Embryonic facial prominence (tissue), 1 donor: Measurements from ENCODE around the gene LARGE2.

ENCODE experiments used
- DNase-seq: peaks from one replicate; pipeline ENCODE4 v3.0.0-alpha.2; 2016; ENCODE audit errors: extremely low spot score

LARGE2 gene

DNA sequence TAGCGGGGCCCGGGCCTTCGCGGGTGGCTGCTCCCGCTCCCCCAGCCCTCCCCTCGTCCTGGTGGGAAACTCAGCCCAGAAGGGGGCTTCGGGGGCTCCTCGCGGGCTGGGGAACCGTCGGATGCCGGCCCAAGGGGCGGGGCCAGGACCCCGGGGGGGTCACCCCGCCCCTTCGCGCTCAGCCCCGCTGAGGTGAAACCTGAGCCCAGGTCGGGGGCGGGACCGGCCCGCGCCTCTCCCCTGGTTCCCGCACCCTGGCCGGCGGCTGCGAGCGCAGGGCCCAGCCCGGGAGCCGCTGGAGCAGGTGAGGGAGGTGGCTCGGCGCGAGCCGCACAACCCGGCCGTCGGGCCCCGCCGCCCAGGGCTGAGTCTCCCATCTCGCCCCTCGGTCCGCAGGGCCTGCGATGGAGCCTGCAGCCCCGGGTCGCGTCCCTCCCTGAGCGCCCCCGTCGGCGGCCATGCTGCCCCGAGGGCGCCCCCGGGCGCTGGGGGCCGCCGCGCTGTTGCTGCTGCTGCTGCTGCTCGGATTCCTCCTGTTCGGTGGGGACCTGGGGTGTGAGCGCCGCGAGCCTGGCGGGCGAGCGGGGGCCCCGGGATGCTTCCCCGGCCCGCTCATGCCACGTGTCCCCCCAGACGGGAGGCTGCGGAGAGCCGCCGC lies at the start of gene LARGE2:
LARGE2 (plus strand) TSS at position 232 of the 658 bp plus-strand sequence; CDS start at position 459, 227 bp downstream.
- DNase-seq, result no peak

DNA sequence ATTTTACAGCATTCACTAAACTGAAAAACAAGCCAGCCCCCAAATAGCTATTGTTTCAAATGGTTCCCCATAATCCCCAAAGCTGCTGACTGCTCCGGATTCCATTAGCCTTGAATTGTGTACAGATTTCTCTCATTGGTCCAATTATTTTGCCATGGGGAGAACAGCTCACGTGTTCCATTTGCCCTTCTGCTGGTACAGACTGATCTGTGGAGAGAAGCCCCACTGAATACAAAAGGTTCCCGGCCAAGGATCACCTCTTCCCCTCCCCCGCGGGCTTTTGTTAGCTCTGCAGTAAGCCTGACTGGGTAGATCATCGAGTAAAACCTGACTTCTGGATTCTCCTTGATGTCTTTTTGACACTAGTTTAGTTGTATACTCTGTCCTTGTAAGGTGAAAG lies 46.1 kb upstream of the LARGE2 start:
- no peak for DNase-seq

DNA sequence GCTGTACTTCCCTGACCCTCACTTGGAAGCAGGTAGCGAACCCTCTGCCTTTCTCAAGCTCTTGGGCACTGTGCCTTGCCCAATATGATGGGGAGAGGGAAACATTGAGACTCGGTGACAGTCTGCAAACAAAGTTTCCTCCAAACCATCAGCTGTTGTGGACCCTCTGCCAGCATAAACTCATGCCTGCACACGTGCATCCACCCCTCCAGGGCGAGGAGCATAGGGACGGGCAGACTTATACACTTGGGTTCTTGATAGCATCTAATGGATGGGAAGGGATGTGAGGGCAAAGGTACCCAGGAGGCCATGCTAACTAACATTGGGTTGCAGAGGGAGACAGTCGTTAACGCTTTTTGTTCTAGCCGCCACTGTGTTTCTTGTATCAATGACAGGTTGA lies 45.2 kb upstream of the LARGE2 start:
- no peak for DNase-seq

DNA sequence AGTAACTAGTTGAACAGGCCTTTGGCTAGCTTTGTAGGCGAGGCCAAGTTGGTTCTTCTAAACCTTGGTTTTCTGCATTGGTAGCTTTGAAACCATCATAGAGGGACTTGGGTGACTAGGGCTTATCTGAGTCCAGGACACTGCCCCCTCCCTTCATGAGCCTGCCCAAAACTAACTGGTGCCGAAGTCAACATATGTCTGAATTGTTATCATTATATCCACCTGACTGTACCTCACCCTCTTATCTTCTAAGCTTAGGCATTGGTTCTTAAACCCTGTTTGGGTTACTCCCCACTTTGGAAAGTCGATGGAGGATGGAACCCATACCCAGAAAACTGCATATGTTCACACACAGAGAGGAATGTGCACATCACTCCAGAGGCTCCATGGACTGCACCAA lies 44.6 kb upstream of the LARGE2 start:
- DNase-seq, result no peak

DNA sequence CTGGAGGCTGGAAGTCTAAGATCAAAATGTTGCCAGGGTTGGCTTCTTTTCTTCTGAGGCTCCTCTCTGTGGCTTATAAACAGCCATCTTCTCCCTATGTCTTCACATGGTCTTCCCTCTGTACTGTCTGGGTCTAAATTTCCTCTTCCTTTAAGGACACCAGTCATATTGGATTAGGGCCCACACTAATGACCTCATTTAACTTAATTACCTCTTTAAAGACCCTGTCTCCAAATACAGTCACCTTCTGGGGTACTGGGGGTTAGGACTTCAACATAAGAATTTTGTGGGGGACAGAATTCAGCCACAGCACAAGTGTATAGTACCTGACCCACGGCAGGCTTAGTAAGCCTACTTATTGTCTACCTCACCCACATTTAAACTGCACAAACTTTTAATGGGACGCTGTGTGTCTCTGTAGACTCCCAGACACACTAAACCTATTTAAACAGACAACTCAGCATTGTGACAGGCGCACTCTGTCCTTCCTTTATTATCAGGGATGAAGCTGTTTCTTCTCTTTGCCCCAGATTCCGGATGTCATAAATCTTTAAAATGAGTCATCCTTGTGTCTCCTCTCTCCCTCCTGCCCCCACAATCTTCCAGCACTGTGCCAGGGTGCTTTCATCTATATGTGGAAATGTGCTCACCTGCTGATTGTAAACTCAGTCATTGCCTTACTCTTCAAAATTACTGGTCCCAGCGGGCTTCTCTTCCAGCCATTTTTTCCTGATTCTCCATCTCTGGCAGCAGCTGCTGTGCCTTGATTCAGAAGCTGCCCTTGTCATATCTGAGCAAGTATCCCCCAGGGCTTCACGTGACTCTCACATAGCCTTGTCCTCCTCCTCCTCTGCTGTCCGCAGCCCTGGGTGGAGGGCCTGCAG lies 42.4 kb upstream of the LARGE2 start:
- DNase-seq, result no peak

DNA sequence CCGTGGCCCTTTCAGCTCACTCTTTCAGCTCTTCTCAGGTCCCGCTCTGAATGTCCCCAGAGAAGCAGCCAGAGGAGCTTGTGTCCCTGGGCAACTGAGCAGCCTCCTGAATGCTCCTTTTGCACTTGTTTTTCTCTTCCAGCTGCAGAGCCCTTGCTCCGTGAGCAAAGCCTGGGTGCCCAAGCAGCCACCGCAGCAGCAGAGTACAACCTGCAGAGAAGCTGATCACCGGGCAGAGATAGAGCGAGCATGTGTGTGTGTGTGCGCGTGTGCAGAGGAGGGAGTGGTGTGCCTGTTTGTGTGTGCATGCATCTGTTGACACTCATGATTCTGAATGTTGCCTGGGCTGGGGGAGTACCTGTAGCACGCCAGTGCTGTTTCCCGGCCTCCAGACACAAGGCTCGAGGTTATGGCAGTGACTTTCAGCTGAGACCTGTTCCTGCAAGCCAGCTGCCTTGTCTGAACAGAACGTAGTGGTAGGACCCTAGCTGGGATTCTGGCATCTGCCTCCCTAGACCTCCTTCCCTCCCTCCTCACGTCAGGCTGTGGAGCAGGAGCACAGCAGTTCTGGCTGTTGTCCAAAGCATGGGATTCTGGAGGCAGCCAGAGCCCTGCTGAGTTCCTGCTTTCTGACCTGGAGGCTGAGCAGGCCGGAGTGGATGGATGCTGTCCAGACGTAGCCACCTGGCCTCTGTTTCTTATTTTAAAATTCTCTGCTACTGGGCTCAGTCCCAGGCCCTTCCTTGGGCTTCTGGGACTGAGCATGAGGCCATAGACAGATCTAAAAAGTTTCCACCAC lies 41.5 kb upstream of the LARGE2 start:
- no peak for DNase-seq

DNA sequence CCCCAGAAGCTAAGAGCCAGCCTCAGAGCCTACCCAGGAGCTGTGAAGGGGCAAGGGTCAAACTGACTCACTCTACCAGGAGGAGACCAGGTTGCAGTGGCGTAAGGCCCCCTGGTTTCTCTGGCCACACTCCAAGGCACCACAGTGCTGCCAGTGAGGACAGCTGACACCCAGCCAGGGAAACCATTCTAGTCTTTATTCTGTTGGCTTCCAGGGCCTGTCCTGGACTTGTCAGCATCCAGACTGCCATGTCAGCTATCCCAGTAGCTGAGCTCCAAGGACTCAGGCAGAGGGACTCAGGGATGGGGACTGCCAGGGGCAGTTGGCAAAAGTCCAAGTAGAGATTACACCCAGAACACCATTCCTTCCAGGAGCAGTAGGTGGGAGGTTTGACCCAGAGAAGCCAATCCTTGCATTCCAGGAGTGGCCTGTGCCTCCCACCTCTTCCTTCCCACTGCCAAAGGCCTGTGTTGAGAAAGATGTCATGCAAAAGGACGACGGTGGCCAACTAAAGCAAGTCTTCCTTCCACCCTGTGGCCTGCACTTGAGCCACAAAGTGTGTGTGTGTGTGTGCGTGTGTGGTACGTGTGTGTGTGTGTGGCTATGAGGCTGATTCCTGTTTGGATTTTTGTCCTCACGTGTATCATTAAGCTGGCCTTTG lies 40.6 kb upstream of the LARGE2 start:
- no peak for DNase-seq

DNA sequence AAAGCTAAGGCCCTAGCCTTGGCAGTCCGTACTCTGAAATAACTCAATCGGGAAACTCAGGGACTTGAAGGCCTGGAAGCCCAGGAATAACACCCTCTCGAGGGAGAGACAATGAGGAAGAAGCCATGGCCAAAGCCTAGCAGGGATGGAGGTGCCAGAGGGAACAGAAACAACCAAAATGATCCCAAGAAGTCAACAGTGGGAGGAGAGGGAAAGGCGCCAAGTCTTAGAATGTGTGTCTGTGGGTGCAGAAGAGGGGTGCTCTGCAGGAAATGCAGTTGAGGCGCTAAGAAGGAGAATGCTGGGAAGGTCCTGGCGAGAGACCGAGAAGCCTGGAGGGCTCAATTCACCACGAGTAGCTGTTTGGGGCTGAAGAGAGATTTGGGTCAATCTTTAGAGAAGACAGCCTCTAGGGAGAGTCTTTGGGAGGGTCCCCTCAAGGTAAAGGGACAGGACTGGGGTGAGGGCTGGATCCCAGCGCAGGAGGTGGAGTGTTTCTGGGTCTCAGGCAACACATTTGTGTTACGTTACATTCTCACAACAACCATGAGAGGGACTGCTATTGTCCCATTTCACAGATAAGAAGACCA lies 37.8 kb upstream of the LARGE2 start:
- DNase-seq, result no peak

DNA sequence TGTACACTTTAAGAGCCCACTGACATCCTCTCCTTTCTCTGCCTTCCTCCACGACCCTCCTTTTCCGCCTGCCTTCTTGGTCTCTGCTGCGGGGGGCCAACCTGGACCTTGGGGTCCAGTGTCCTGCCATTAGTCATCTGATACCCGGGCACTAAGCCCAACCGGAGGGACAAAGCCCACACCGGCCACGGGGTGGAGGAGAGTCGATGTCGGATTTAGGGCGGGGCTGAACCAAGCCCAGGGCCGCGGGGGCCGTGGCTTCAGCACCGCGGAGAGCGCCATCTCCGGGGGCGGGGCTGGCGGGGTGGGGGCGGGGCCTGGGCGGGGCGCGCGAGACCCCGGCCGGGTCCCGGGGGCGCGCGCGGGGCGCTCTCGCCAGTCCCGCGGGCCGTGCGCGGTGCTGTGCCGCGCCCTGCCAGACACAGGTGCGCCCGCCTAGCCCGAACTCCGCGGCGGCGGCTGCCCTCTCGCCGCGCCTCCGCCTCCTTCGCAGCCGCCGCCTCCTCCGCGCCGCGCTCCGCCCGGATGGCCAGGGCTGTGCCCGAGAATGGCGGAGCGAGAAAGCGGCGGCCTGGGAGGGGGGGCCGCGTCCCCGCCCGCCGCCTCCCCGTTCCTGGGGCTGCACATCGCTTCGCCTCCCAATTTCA lies 37.1 kb upstream of the LARGE2 start, which contains the start of gene MAPK8IP1:
MAPK8IP1 (plus strand) TSS at position 378 of the 647 bp plus-strand sequence; CDS start at position 548, 170 bp downstream.
- no peak for DNase-seq

DNA sequence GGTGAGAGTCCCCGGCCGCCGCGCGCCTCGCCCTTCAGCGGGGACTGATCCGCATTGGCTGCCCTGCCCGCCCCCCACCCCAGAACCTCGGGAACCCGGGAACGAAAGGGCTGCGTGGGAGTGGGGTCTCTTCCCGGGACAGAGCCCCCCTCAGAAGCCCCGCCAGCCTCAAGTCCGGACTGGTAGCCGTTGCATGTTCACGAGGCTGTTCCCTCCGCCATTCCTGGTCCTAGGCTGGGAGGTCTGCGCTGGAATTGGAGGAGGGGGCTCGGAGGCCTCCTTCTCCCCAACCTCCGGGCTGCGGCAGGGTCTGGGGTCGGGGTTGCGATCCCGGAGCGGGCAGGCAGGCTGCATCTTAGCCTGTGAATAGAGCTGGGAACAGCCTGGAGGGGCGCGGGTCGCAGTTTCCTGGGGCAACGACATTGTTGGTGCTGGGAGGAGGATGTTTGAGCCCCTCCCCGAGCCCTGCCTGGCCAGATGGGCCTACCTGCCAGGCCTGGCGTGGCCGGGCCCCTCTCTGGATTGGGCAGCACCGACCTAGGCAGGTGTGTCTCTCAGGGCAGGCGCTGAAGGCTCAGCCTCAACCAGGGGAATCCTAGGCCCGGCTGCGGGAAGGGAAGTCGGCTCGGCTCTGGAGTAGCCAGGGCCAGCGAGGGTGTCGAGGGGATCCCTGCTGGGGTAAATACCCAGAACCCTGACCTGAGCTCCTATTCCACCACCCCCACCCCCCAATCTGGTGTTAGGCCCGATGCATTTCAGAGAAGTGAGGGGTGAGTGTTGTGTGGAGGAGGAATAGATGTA lies 36.3 kb upstream of the LARGE2 start:
- no peak for DNase-seq

DNA sequence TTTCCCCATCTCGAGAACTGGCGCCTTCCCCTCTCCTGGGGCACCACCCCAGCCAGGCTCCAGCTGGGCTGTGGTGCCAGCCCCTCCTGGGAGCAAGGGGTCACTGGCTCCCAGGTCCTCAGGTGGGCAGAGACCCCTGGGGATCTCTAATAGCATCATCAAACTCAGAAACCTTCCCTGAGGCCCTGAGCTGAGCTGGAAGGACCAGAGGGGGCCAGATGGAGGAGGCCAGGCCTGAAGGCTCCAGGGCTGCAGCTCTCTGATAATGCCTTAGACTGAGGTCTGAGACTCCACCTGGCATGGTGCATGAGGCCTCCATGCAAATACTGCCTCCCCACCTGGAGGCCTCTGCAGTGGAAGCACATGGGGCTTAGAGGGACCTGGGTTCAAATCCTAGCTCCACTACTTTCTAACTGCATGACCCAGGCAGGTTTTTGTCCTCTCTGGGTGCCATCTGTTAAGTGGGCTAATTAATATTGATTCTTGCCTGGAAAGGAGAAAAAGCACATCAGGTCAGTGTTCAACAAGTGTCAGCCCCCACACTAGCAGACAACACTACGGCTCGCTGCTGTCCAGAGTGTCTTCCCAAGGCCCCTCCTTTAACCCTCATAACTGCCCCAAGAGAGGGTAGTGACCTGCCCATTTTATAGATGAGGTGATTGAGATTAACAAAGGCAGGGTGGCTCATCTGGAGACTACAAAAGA lies 35.5 kb upstream of the LARGE2 start:
- DNase-seq, result no peak

DNA sequence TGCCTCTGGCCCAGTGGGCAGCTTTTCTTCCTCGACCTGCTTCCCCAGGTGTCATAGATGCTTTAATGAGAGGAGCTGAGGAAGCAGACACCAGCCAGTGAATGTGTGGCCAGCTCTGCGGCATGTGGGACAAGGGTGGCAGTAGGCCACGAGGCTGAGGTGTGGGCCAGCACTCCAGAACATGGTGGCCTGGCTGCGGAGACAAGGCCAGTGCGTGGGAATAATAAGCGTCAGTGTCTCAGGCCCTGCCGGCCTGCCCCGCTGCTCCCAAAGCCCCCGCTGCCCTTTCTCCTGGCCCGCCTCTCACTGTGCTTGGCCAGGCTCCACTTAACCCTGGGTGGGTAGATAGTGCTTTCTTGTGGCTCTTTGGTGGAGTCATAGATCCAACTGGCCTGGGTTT lies 34.9 kb upstream of the LARGE2 start:
- DNase-seq, result no peak

DNA sequence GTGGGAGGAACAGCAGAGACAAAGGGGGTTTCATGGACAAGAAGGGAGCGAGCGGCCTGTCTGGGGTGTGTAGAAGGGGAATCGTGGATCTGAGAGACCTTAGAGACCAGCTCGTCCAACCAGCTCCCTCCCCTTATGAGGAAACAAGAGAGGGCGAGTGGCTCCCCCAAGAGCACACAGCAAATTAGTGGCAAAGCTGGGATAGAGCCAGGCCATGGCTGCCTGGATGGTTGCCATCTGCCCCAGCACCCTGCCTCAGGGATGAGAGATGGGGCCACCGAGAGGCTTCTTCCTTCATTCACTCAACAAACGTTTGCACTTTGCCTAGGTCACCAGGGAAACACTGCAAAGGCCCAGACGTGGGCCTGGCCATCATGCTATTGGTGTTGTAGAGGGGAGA lies 32.9 kb upstream of the LARGE2 start:
- DNase-seq, result no peak

DNA sequence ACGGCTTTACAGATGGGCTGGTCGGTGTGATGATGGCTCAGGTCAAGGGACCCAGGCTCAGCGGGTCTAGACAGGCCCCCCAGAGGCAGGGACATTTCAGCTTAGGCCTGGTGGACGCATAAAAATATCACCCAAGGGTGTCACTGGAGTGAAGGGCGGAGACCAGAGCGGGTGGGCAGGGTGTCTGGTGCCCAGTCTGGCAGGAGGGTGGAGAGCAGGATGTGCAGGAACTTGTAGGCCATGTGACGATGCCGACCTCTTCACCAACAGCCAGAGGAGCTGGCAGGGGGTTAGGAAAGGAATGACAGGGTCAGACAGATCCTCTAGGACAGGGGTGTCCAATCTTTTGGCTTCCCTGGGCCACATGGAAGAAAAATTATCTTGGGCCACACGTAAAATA lies 32.5 kb upstream of the LARGE2 start:
- DNase-seq, result no peak

DNA sequence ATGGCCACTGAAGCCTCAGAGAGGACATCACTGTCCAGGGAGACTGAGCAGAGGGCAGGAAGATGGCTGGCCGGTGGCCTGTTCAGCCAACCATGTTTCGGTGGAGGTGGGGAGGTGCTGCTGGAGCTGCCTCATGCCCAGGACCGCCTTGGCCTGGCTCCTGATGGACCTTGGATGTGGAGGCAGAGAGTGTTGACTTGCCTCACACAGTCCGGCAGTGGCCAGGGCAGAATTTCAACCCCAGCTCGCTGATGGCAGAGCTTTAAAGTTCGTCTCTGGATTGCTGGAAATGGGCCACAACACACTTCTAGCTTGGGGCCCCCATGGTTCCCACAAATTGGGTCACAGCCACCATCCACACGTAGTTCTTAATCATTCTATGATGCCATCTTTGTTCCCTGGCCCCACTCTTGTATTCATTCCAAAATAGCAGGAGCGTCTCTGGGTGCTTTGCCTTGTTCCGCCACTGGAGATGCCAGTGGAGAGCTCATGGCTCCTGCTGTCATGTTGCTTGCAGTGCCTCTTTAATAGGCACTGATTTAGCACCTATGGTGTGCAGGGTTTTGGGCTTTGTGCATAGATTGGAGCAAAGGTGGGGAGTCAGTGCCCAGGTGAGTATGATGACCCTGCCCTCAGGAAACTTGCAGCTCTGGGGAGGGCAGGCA lies 31.4 kb upstream of the LARGE2 start:
- DNase-seq, result no peak

DNA sequence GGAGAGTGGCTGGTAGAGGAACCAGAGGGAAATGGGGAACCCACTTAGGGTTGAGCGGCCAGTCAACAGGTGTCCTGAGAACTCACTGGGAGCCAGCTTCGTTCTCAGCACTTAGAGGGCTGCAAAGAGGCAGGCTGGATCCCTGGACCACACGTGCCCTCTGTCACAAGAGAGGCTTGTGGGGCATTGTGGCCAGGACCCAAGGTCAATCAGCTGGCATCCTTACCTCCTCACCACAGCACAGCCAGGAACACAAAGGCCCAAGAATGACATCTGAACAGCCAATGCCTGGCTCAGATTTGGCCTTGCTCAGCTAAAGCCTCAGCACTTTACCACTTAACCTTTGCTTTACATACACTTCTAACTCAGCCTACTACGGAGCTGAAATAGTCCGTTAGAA lies 29.6 kb upstream of the LARGE2 start:
- DNase-seq, result no peak

DNA sequence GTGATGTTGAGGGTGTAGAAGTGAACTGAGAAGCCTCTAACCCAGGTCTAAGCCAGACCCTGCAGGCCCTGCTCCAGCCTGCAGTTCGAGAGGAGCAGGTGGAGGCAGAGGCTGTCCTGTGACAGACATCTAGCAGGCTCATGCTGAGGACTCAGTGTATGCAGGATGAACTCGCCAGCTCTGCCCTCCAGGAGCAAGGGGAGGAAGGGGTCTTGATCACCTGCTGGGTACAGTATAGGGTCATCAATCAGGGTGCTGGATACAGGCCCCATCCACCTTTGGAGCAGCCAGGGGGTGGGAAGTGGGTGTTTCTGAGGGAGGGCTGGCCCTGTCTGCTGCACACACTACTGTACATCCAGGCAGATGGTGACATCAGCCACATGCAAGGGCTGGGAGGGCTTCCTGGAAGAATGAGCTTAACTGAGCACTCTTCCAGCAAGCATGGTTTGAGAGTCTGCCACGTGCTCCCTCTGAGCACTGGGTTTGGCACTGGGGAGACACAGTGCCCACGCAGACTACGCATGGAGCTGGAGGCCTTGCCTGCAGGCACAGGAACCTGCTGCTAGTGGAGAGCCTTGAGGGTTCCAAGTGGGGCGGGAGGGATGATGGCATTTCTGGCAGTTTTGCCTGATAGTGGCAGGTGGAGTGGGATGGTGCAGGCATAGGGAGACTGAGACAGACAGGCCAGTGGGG lies 27.8 kb upstream of the LARGE2 start:
- DNase-seq, result no peak

DNA sequence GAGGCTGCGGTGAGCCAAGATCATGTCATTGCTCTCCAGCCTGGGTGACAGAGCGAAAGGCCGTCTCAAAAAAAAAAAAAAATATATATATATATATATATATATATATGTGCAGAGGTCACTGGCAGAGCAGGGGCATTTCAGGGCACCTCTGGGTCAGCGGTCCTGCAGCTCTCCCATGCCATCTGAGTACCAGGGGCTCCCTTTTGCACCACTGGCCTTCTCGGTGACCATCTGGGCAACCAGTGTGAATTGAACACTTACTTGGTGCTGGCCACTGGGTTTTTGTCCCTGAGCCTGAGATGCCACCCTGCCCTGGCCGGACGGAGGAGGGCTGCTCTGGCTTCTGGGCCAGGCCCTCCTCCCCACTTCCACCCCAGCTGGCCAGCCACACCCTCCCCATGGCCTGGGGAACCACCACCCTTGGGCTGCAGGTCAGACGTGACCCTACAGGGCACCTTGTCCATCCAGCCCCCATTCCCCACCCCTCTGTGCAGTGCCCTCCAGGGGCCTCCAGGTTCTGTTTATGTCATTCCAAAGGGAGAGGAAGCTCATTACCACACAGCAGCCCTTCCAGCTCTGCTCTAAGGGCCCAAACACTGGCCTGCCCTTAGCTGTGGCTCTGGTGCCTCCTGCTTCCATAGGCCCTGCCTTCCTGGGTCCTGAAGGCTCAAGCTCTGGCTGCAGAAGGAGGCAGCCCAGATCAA lies 26.8 kb upstream of the LARGE2 start:
- DNase-seq, result no peak
